Muscle of leg (tissue), 11 donors: Measurements from ENCODE around the gene NUDT2. TPM values are rescaled to one million over a fixed set of nuclear protein-coding genes. Genes with fewer than 3 reads are reported as not detected.
A peak's percentile ranks its signal among the peaks of the same experiment; 100 is the strongest.

ENCODE experiments used
- DNase-seq: peaks from one replicate; pipeline ENCODE4 v3.0.0; 2013
- H3K27ac ChIP-seq: one replicate; pipeline ENCODE4 v1.5.1; 2013; ENCODE audit warnings: mild to moderate bottlenecking, low read length, control low read depth
- H3K27me3 ChIP-seq: one replicate; pipeline ENCODE4 v1.6.1; 2013; ENCODE audit warnings: low read length; ENCODE audit not compliant: control insufficient read depth, insufficient read depth
- H3K36me3 ChIP-seq: one replicate; pipeline ENCODE4 v1.6.1; 2013; ENCODE audit warnings: low read length; ENCODE audit not compliant: control insufficient read depth, insufficient read depth
- H3K4me1 ChIP-seq: one replicate; pipeline ENCODE4 v1.6.1; 2013; ENCODE audit warnings: low read length; ENCODE audit not compliant: control insufficient read depth, insufficient read depth
- H3K4me3 ChIP-seq: one replicate; pipeline ENCODE4 v1.5.1; 2013; ENCODE audit warnings: low read length, control low read depth
- H3K9me3 ChIP-seq: replicated peaks from 2 replicates; pipeline ENCODE4 v1.6.1; 2013; ENCODE audit warnings: low read depth, low read length; ENCODE audit not compliant: control insufficient read depth
- whole genome bisulfite sequencing: methylation state at CpG from one replicate; pipeline ENCODE4 v1.1.5; 2013; ENCODE audit warnings: missing lambda C conversion rate; ENCODE audit not compliant: insufficient coverage; 5-methylcytosine and 5-hydroxymethylcytosine counted together
- polyA plus RNA-seq, 8 donors: library from polyadenylated mRNA; unstranded; fragments of 120-200 nt; gene quantifications; one replicate each; pipeline versions ENCODE4 v1.2.1 to v1.2.3, GENCODE V29; 2013; ENCODE audit warnings: inconsistent platforms in 1 of 8, low replicate concordance in 1 of 8; ENCODE audit not compliant: insufficient read length in 8 of 8, insufficient read depth in 1 of 8
- total RNA-seq: library from RNA; stranded (reverse); fragments of 120-200 nt; gene quantifications from one replicate; pipeline ENCODE4 v1.2.4, GENCODE V29; 2013

The NUDT2 gene
- total and polyA plus RNA-seq, 9 donors: 22.1 to 31.5 (median 26.8) TPM

- DNase-seq: peak; percentile 35
- WGBS: no CpG with 5 or more reads among the region's 6 CpGs
- H3K27ac ChIP-seq: peak overlapping the region; percentile 60
- no peak overlapping the region for H3K4me3 ChIP-seq
- H3K9me3 ChIP-seq: no peaks in the 10 kb centered on the region
- no peaks in the 10 kb centered on the region for H3K27me3 ChIP-seq
- H3K4me1 ChIP-seq: no peaks in the 10 kb centered on the region
- H3K36me3 ChIP-seq: no peaks in the 10 kb centered on the region
Observed at GRCh38 chr9:34311499-34312185, 17.7 kb upstream of the NUDT2 start.

GRCh38 chr9:34317436-34317835 lies 11.9 kb upstream of the NUDT2 start:
- Histone ChIP-seq H3K4me3 (no peak overlapping the region), H3K9me3 (no peaks in the 10 kb centered on the region), H3K4me1 (peaks cover 3% of the 10 kb centered on the region), H3K36me3 (no peaks in the 10 kb centered on the region), H3K27ac (no peak overlapping the region), H3K27me3 (no peaks in the 10 kb centered on the region)
- no CpG with 5 or more reads among the region's 2 CpGs for WGBS
- DNase-seq: no peak

- WGBS: 95% methylated on average over 43 of the region's 44 CpGs
- no peaks in the 10 kb centered on the region for H3K27me3 ChIP-seq
- H3K4me1 ChIP-seq: peaks cover 5% of the 10 kb centered on the region
- H3K4me3 ChIP-seq: no peak overlapping the region
- H3K9me3 ChIP-seq: no peaks in the 10 kb centered on the region
- no peaks in the 10 kb centered on the region for H3K36me3 ChIP-seq
- H3K27ac ChIP-seq: no peak overlapping the region
- no peak for DNase-seq
Observed at GRCh38 chr9:34318163-34318790, 11.1 kb upstream of the NUDT2 start.

- no peaks in the 10 kb centered on the region for H3K27me3 ChIP-seq
- WGBS: no CpG with 5 or more reads among the region's 7 CpGs
- no peak overlapping the region for H3K4me3 ChIP-seq
- H3K27ac ChIP-seq: no peak overlapping the region
- DNase-seq: no peak
- no peaks in the 10 kb centered on the region for H3K9me3 ChIP-seq
- H3K36me3 ChIP-seq: no peaks in the 10 kb centered on the region
- H3K4me1 ChIP-seq: peaks cover 5% of the 10 kb centered on the region
Observed at GRCh38 chr9:34321451-34321850, 7.9 kb upstream of the NUDT2 start.

GRCh38 chr9:34322899-34323591 lies 6.3 kb upstream of the NUDT2 start:
- H3K27ac ChIP-seq: peak overlapping the region; percentile 81
- DNase-seq: no peak
- no peaks in the 10 kb centered on the region for H3K9me3 ChIP-seq
- peaks cover 5% of the 10 kb centered on the region for H3K4me1 ChIP-seq
- no peaks in the 10 kb centered on the region for H3K27me3 ChIP-seq
- H3K36me3 ChIP-seq: no peaks in the 10 kb centered on the region
- 50% methylated on average over 1 of the region's 2 CpGs for WGBS
- H3K4me3 ChIP-seq: no peak overlapping the region

GRCh38 chr9:34326690-34327089 lies 2.7 kb upstream of the NUDT2 start:
- Histone ChIP-seq H3K4me3 (no peak overlapping the region), H3K36me3 (no peaks in the 10 kb centered on the region), H3K27ac (no peak overlapping the region), H3K4me1 (peaks cover 14% of the 10 kb centered on the region), H3K9me3 (no peaks in the 10 kb centered on the region), H3K27me3 (no peaks in the 10 kb centered on the region)
- no peak for DNase-seq
- WGBS: 75% methylated on average over 1 of the region's 1 CpG

GRCh38 chr9:34328500-34328986 lies 826 bp upstream of the NUDT2 start:
- Histone ChIP-seq H3K27ac (peak overlapping the region; percentile 81), H3K27me3 (no peaks in the 10 kb centered on the region)
- 2% methylated on average over 8 of the region's 11 CpGs for WGBS

GRCh38 chr9:34331196-34331595 lies 1.8 kb downstream of the NUDT2 start:
- Histone ChIP-seq H3K27me3 (no peaks in the 10 kb centered on the region), H3K36me3 (peaks cover 5% of the 10 kb centered on the region), H3K9me3 (no peaks in the 10 kb centered on the region), H3K4me3 (no peak overlapping the region), H3K27ac (no peak overlapping the region), H3K4me1 (peaks cover 21% of the 10 kb centered on the region)
- WGBS: no CpG with 5 or more reads among the region's 1 CpG
- no peak for DNase-seq

More at GRCh38 chr9:34328500-34328986, 826 bp upstream of the NUDT2 start:
- DNase-seq: no peak
- peak overlapping the region; percentile 71 for H3K4me3 ChIP-seq
- H3K4me1 ChIP-seq: peaks cover 9% of the 10 kb centered on the region
- no peaks in the 10 kb centered on the region for H3K36me3 ChIP-seq
- no peaks in the 10 kb centered on the region for H3K9me3 ChIP-seq

- H3K4me1 ChIP-seq: peaks cover 21% of the 10 kb centered on the region
- peaks cover 5% of the 10 kb centered on the region for H3K36me3 ChIP-seq
- peak; percentile 70 for DNase-seq
- 28% methylated on average over 3 of the region's 7 CpGs for WGBS
- H3K27me3 ChIP-seq: no peaks in the 10 kb centered on the region
- no peak overlapping the region for H3K27ac ChIP-seq
- no peak overlapping the region for H3K4me3 ChIP-seq
- H3K9me3 ChIP-seq: no peaks in the 10 kb centered on the region
Observed at GRCh38 chr9:34332076-34332964, 3.0 kb downstream of the NUDT2 start.
